Stimulated activated CD8-positive, alpha-beta memory T cell treated with anti-CD3 and anti-CD28 coated beads, Interleukin-4, amount 100 ng/mL, for 4 hours (primary cell): Measurements from ENCODE around the gene ANTXR1.

Experiments used
- DNase-seq, 2 donors: peaks; one replicate each; pipeline ENCODE4 v3.0.0-alpha.2; 2020; ENCODE audit warnings: low read depth in 2 of 2, low spot score in 1 of 2

Gene ANTXR1

DNA sequence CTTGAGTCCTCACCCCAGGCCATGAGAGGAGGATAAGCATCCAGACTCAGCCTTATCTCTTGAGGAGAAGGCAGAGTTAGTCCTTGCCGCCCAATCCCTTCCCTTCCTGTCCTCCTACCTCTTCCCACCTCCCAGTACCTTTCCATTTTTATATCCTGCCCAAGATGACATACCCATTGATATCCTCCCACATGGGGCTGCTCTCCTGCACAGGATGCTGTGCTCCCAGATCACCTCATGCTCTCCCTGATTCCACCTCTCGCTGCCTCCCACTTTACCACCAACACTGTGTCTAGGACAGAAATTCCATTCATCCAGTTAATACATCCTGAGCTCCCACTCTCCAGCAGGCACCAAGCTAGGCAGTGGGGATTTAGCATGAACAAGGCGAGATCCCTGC lies 191.7 kb downstream of the ANTXR1 start:
- DNase-seq = no peak

DNA sequence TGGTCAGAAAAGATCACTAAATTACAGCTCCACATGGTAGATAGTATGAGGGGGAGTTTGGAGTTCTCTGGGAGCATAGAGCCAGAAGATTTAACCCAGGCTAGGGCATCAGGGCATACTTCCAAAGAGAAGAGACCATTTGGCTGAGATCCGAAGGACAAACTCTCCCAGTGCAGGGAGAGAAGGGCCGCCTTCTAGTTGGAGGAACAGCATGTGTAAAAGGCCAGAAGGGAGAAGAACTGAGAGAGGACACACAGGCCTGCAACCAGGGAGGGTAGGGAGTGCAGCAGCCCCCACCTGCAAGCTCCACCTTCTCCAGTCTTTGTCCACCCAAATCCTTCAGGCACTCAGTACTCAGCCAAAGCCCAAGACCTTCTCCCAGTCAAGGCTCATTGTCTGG lies 192.1 kb downstream of the ANTXR1 start:
- DNase-seq = no peak

GRCh38 chr2:69205491-69205890 lies 192.5 kb downstream of the ANTXR1 start:
- DNase-seq = no peak

DNA sequence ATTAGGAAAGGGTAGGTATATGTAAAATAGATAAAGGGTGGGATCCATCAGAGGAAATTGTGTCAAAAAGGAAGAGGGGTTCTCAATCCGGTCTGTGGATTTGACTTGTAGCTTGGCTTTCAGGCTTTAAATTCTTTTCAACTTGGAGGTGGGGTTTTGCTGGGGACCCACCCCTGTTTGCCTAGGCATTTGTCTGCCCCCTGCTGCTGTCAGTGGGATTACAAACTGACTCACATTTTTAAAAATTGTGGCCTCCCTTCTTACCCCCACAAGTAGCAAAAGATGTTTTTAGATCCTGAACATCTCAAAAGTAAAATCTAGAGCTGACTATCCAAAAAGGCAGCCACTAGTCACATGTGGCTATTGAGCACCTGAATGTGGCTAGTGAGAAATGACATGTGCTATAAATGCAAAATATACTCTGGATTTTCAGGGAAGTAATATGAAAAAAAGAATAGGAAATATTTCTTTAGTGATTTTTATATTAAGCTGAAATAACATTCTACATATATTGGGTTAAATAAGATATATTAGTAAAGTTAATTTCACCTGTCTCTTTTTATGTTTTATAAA lies 195.1 kb downstream of the ANTXR1 start:
- no peak for DNase-seq

DNA sequence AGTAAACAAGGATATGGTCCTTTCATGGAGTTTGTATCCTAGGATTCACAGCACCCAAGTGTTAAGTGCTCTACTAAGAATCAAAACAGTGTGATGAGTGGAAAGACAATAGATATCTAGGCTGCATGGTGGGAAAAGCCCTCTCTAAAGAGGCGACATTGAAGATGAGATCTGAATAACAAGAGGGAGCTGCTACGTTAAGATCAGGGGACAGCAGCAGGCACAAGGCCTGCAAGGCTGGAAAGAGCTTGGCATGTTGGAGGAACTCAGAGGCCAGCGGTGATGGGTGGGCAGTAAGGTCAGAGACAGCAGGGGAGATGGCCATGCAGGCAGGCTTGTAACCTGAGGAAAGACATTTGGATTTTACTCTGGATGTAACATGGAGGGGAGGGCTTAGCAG lies 196.5 kb downstream of the ANTXR1 start:
- no peak for DNase-seq

DNA sequence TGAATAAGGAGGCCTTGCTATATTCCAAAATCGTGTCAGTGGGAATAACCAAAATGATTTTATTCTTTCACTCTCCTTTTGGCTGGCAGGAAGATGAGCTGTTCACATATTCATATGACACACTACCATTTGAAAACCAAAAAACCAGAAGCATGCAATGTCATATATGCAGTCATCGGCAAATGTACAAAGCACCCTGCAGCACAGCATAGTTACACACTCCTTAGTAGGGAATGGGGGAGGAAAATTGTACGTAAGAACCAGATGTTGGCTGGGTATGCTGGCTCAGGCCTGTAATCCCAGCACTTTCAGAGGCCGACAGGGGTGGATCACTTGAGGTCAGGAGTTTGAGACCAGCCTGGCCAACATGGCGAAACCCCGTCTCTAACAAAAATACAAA lies 197.4 kb downstream of the ANTXR1 start:
- no peak for DNase-seq

GRCh38 chr2:69211048-69211447 lies 198.1 kb downstream of the ANTXR1 start:
- no peak for DNase-seq

GRCh38 chr2:69211686-69212085 lies 198.7 kb downstream of the ANTXR1 start:
- DNase-seq = no peak

DNA sequence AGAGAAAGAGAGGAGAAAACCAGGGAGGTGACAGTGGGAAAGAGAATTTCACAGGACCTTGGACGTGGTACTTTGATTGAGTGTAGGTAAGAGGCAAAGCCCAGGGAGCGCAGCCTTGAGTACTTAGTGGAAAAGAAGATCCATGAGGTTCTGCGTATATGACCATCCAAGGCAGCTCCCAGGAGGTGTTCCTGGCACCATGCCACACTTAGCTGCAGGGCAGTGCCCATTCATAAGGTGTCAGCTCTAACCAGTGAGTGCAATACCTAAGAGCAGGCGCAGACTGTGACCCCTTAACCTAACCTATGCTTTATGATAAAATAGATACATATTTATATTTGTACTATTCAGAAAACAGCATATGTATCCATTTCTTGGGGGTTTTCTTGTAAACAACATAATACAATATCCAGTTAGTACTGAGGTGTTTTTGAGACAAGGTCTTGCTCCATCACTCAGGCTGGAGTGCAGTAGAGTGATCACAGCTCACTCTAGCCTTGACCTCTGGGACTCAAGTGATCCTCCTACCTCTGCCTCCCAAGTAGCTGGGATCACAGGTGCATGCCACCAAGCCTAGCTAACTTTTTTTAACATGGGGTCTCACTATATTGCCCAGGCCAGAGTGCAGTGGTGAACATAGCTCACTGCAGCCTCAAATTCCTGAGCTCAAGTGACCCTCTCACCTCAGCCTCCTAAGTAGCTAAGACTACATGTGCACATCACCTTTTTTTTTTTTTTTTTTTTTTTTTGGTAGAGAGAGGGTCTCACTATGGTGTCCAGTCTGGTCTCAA lies 199.5 kb downstream of the ANTXR1 start:
- no peak for DNase-seq

DNA sequence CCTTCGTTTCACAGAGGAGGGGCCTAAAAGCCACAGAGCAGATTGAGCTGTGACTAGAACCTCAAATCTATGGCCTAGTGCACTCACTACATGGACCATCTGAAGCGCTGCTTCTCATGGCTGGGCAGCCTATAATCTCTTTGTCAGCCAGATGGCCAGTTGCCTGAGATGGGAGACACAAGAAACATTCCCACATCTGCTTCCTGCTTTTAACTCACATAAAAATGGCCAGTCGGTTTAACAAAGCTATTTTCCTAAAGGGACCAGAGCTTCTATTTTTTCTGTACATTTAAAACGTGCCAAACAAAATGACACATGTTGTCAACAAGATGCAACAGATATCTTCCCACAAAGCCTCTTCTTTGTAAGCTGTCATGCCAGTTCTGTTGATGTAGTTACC lies 200.2 kb downstream of the ANTXR1 start:
- DNase-seq = no peak

- no peak for DNase-seq
Measured at GRCh38 chr2:69213782-69214181, 200.8 kb downstream of the ANTXR1 start.

DNA sequence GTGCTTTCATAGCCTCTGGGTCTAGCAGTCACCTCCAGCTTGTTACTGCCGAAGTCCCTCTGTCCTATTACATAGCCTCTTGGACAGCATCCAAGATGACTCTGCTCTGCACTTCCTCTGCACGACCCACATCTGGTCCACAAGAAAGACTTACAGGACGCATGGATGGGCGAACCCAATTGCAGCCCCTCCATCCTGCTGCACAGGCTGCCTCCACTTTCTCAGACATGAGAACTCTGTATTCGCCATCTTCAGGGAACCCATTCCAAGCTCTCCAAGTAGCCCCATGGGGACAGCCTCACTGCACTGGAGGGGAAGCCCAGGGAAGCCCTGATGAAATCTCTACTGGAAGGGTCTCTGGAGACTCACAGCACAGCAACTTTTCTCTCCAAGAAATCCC lies 201.9 kb downstream of the ANTXR1 start:
- no peak for DNase-seq

DNA sequence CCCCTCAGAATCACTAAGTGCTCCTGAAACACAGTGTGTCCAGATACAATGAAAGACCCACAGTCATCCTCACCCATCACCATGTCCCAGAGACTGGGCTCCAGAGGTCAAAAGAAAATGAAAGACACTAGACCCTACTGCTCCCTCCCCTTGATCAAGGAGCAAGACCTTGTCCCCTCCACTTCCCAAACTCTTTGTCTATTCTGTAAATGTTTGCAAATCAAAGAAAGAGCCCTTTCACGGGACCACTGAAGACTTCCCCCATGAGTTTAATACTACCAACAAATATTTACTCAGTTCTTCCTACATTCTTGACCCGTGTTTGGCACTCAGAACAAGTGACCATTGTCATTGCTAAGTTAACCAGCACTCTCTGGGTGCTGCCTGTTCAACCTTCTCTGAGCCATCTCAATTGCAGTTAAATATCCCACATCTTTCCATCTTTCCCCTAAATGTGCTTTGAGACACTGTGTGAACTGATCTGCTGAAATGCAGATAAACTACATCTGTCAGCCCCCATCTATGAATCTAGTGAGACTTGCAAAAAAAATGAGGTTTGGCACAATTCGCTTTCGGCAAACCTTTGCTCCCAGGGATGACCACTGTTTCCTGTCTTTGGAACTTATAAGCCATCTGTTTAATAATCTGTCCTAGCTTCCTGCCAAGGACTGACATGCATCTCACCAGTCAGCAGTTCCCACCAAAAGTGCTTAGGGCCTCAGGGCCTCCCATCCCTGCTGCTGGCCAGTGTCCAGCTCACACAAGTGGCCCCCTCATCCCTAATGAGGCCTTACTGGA lies 203.8 kb downstream of the ANTXR1 start:
- no peak for DNase-seq

- no peak for DNase-seq
Measured at GRCh38 chr2:69217333-69218080, 204.5 kb downstream of the ANTXR1 start.

- DNase-seq = no peak
Measured at GRCh38 chr2:69221512-69221911, 208.5 kb downstream of the ANTXR1 start.

- DNase-seq = no peak
Measured at GRCh38 chr2:69221960-69222751, 209.2 kb downstream of the ANTXR1 start.

DNA sequence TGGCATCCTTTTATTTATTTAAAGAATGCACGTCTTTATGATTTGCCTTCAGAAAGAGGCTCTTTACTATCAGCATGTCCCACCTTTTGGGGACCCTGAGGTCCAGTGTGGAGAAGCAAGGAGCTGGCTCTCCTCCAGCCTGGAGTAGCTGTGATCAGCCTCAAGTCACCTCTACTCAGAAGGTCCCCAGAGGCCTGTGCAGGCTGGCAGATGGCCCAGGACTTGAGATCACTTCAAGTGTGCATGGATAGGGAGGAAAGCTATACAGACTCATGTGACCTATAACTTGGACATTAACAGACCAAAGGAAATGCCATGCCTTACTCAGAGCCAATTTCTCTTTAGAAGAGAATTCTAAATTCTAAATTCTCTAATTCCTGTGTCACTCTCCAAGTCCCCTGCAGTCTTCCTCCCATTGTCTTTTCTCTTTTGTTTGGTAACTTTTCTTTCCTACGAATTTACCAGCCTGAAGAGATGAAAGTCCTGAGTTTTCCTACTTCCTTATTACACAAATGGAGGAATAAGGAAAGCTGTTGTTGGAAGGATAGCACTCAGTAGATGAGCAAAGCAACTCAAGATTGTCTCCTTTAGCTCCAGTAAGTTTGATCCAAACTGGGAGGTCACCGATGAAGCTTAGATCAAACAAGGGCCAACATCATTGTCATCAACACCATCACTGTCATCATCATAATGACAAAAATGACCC lies 210.1 kb downstream of the ANTXR1 start:
- no peak for DNase-seq

- no peak for DNase-seq
Measured at GRCh38 chr2:69223759-69224511, 211.0 kb downstream of the ANTXR1 start.

DNA sequence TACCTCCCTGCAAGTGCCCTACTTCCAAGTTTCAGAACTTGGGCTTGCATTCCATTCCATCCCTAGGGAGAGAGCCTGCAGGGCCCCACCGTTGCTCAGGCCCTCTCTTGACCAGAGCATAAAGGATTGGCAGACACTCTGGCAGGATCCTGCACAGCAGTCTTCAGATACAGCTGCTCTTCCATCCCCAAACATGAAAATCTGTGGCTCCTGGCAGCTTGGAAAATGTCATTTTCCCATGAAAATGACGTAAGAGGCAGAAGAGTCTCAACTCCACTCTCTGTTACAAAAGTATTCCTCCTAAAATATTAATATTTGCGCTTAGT lies 211.5 kb downstream of the ANTXR1 start:
- DNase-seq = no peak

GRCh38 chr2:69225933-69226332 lies 213.0 kb downstream of the ANTXR1 start:
- DNase-seq = no peak
